ENCODE measurements around the gene YRDC.

The YRDC gene

DNA sequence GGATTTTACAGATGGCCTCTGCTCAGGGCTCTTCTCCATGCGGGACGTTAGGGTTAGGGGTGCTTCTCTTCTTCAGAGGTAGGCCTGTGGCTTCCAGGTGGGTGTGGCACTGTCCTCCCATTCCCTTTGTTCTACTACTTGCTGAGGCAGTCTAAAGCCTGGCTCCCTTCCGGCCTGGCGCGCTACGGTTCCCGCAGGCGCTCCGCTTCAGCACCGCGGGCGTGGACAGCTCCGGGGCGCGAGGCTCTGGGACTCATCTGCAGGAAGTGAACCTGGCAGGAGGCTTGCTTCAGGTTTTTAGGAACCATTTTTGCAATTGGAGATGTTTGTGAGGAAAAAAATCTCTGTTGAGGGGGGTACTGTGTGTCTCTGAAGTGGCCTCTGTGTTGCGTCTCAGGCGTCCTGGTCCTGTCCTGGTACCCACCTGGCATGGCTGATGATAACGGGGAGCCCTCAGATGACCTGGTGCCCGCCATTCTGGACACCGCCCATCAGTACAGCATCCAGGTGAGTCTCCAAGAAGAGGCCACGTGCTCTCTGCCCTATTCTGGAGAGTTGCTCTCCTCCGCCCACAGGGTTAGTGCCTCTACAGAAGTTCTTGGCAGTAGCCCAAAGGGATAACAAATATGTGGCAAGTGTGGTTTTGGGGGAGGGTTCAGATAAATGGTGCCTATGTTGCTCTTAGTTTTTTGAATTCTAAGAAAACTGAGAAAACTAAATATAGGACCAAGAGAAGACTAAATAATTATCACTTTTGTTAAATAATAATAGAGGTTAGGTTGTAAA lies 12.5 kb downstream of the YRDC start:
- peak overlapping the region; percentile 11 for H3K4me3 ChIP-seq (ENCODE audit: low read length)

DNA sequence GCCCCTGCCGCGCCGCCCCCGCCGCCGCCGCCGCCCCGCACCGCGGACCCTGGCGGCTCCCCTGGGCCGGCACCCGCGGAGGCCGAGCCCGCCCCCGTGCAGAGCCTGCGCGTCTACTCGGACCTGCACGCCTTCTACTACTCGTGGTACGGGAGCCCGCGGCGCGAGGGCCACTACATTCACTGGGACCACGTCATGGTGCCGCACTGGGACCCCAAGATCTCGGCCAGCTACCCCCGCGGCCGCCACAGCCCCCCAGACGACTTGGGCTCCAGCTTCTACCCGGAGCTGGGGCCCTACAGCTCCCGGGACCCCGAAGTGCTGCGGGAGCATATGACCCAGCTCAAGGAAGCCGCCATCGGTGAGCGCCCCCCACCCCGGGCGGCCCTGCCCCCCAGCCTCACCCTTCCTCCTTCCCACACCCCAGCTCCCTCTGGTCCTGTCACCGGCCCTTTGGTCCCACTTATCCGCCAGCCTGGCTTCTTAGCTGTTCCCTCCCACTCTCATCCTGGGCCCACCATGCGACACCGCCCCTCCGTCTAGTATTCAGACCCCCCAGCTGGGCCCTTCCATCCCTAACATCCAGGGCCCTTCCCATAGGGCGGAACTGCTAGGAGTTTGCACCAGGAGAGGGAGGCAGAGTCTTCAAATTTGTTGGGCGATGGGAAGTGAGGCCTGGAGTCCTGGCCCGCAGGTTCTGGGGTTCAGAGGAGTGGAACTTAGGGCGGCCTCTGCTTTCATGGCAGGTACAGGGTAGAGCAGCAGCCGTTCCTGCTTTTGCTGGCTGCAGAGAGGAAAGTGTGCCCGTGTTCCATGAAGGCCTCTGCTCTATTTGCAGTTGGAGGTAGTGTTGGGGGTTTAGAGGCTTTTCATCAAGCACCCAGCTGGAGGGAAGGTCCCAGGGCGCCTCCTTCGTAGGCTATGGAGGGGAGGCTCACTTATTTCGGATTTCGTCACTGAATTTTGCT lies 13.4 kb downstream of the YRDC start:
- Histone ChIP-seq H3K27ac (ENCODE audit: low read depth, low read length) (no peak overlapping the region), H3K9ac (ENCODE audit: low read length) (peak overlapping the region; percentile 56), H4K8ac (ENCODE audit: low read depth, low read length) (no peak overlapping the region), H4K5ac (ENCODE audit: low read length) (no peak overlapping the region), H3K4me2 (ENCODE audit: low read length) (peak overlapping the region; percentile 50), H3K56ac (ENCODE audit: low read length) (peak overlapping the region; percentile 60), H2BK5ac (ENCODE audit: low read length) (no peak overlapping the region), H3K36me3 (ENCODE audit: control insufficient read depth, insufficient read depth, low read length) (no peaks in the 10 kb centered on the region), H3K23ac (ENCODE audit: low read length) (no peak overlapping the region), H3K4me3 (ENCODE audit: low read length) (peak overlapping the region; percentile 11), H3K79me1 (ENCODE audit: low read length) (no peaks in the 10 kb centered on the region), H2BK15ac (replicated peaks; ENCODE audit: low read depth) (no peak overlapping the region), H3K79me2 (ENCODE audit: control insufficient read depth, insufficient read depth, low read length) (no peaks in the 10 kb centered on the region), H2AK5ac (ENCODE audit: low read length) (no peak overlapping the region), H3K27me3 (ENCODE audit: insufficient read depth, low read length, poor library complexity) (no peaks in the 10 kb centered on the region), H2BK120ac (ENCODE audit: low read depth, low read length) (no peak overlapping the region), H3K18ac (ENCODE audit: low read length) (no peak overlapping the region), H3K4me1 (ENCODE audit: control insufficient read depth, low read depth, low read length) (peaks cover 2% of the 10 kb centered on the region), H3K4ac (ENCODE audit: low read depth, low read length) (no peak overlapping the region)
- DNase-seq: peak; percentile 27
- WGBS (ENCODE audit: extremely low coverage, insufficient coverage, low lambda C conversion rate): no CpG with 5 or more reads among the region's 59 CpGs

More for the DNA sequence above, 12.5 kb downstream of the YRDC start:
- Histone ChIP-seq H4K5ac (ENCODE audit: low read length) (no peak overlapping the region), H3K27me3 (ENCODE audit: insufficient read depth, low read length, poor library complexity) (no peaks in the 10 kb centered on the region), H3K27ac (ENCODE audit: low read depth, low read length) (no peak overlapping the region), H3K4me2 (ENCODE audit: low read length) (peak overlapping the region; percentile 46), H3K56ac (ENCODE audit: low read length) (peak overlapping the region; percentile 49), H3K9ac (ENCODE audit: low read length) (peak overlapping the region; percentile 36), H3K23ac (ENCODE audit: low read length) (no peak overlapping the region), H2BK15ac (replicated peaks; ENCODE audit: low read depth) (no peak overlapping the region), H4K8ac (ENCODE audit: low read depth, low read length) (no peak overlapping the region), H3K4ac (ENCODE audit: low read depth, low read length) (no peak overlapping the region), H3K36me3 (ENCODE audit: control insufficient read depth, insufficient read depth, low read length) (peaks cover 2% of the 10 kb centered on the region), H3K79me2 (ENCODE audit: control insufficient read depth, insufficient read depth, low read length) (no peaks in the 10 kb centered on the region), H2AK5ac (ENCODE audit: low read length) (no peak overlapping the region), H3K4me1 (ENCODE audit: control insufficient read depth, low read depth, low read length) (peaks cover 2% of the 10 kb centered on the region), H2BK120ac (ENCODE audit: low read depth, low read length) (no peak overlapping the region), H3K18ac (ENCODE audit: low read length) (no peak overlapping the region), H3K79me1 (ENCODE audit: low read length) (no peaks in the 10 kb centered on the region), H2BK5ac (ENCODE audit: low read length) (no peak overlapping the region)
- peak; percentile 87 for DNase-seq
- WGBS (ENCODE audit: extremely low coverage, insufficient coverage, low lambda C conversion rate): no CpG with 5 or more reads among the region's 22 CpGs

DNA sequence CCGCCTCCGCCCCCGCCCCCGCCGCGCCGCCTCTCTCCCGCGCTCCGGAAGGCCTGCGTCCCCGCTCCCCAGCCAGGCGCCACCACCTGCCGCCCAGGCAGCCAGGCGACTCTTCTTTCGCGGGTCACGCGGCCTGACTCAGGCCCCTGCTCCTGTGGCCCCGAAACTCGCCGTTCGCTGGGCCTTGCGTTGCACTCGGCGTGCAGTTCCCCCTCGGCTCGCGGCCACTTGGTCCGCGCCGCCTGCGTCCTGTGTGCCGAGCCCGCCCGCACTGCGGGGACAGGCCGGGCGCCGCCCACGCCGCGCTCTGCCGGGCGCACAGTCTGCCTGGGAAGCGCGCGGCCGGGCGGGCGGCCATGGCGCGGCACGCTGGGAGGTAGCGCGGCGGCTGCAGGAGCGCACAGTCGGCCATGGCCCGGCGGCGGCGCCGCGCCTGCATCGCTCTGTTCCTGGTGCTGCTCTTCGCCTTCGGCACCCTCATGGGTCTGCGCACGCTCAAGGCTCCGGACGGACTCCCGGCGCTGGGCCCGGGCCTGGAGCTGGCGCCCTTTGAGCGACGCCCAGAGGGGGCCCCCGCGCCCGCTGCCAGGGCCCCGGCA lies 14.1 kb downstream of the YRDC start, which contains the start of gene MANEAL:
Gene MANEAL (plus strand): TSS at position 75 of the 599 bp plus-strand sequence. CDS start 336 bp downstream, at position 411.
- H3K27ac ChIP-seq (ENCODE audit: low read depth, low read length): no peak within 1 kb of the TSS
- WGBS (ENCODE audit: extremely low coverage, insufficient coverage, low lambda C conversion rate): no CpG with 5 or more reads among the region's 82 CpGs
- peak; percentile 59 for DNase-seq

DNA sequence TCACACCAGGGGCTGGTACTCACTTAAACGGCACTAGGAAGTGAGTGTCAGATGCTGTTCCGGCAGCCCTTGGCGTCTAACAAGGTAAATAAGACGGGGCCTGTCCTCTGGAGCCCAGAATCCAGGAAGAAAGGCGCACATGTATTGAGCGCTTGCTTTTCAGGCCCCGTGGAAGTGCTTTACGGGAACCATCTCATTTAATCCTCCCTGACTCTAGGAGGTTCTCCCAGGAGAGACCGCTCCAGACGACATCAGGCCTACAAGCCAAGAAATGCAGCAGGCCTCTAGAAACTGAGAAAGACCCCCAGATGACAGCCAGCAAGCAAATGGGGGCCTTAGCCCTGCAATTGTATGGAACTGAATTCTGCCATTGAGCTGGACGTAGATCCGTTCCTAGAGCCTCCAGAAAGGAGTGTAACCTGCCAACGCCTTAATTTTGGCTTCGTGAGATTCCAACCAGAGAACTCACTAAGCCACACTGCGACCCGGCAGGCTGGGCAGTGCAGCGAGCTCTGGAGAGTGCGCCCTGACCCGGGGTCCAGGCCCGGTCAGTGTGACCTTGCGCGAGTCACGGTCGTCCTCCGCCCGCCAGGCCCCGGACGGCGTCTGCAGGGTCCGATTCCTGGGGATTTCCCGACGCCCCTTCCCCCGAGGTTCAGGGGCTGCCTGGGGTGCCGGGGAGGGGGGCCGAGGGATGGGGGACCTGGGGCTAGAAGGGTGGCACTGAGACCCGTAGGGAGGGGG lies 14.9 kb downstream of the YRDC start:
- H3K4me2 ChIP-seq (ENCODE audit: low read length): no peak overlapping the region
- no peaks in the 10 kb centered on the region for H3K27me3 ChIP-seq (ENCODE audit: insufficient read depth, low read length, poor library complexity)
- no peak overlapping the region for H3K23ac ChIP-seq (ENCODE audit: low read length)
- no CpG with 5 or more reads among the region's 36 CpGs for WGBS (ENCODE audit: extremely low coverage, insufficient coverage, low lambda C conversion rate)
- H3K79me2 ChIP-seq (ENCODE audit: control insufficient read depth, insufficient read depth, low read length): no peaks in the 10 kb centered on the region
- no peak overlapping the region for H4K5ac ChIP-seq (ENCODE audit: low read length)
- no peak for DNase-seq
- no peaks in the 10 kb centered on the region for H3K36me3 ChIP-seq (ENCODE audit: control insufficient read depth, insufficient read depth, low read length)
- no peak overlapping the region for H2BK15ac ChIP-seq (replicated peaks; ENCODE audit: low read depth)
- H2BK5ac ChIP-seq (ENCODE audit: low read length): no peak overlapping the region
- H3K79me1 ChIP-seq (ENCODE audit: low read length): no peaks in the 10 kb centered on the region
- no peak overlapping the region for H3K4me3 ChIP-seq (ENCODE audit: low read length)
- no peak overlapping the region for H2BK120ac ChIP-seq (ENCODE audit: low read depth, low read length)
- no peak overlapping the region for H3K27ac ChIP-seq (ENCODE audit: low read depth, low read length)
- H3K4ac ChIP-seq (ENCODE audit: low read depth, low read length): no peak overlapping the region
- no peak overlapping the region for H2AK5ac ChIP-seq (ENCODE audit: low read length)
- H3K18ac ChIP-seq (ENCODE audit: low read length): no peak overlapping the region
- H3K9ac ChIP-seq (ENCODE audit: low read length): no peak overlapping the region
- no peak overlapping the region for H4K8ac ChIP-seq (ENCODE audit: low read depth, low read length)
- H3K4me1 ChIP-seq (ENCODE audit: control insufficient read depth, low read depth, low read length): peaks cover 2% of the 10 kb centered on the region
- no peak overlapping the region for H3K56ac ChIP-seq (ENCODE audit: low read length)

More for the DNA sequence above, 14.1 kb downstream of the YRDC start, which contains the start of gene MANEAL:
- Histone ChIP-seq H3K79me2 (ENCODE audit: control insufficient read depth, insufficient read depth, low read length) (no peaks in the 10 kb centered on the region), H3K4me3 (ENCODE audit: low read length) (peak within 1 kb of the TSS; percentile 53), H3K4me2 (ENCODE audit: low read length) (peak within 1 kb of the TSS; percentile 84), H2AK5ac (ENCODE audit: low read length) (no peak within 1 kb of the TSS), H2BK15ac (replicated peaks; ENCODE audit: low read depth) (no peak within 1 kb of the TSS), H3K18ac (ENCODE audit: low read length) (no peak within 1 kb of the TSS), H3K27me3 (ENCODE audit: insufficient read depth, low read length, poor library complexity) (no peaks in the 10 kb centered on the region), H4K5ac (ENCODE audit: low read length) (no peak within 1 kb of the TSS), H3K4ac (ENCODE audit: low read depth, low read length) (no peak within 1 kb of the TSS), H2BK5ac (ENCODE audit: low read length) (no peak within 1 kb of the TSS), H3K23ac (ENCODE audit: low read length) (no peak within 1 kb of the TSS), H2BK120ac (ENCODE audit: low read depth, low read length) (no peak within 1 kb of the TSS), H3K9ac (ENCODE audit: low read length) (peak within 1 kb of the TSS; percentile 76), H4K8ac (ENCODE audit: low read depth, low read length) (no peak within 1 kb of the TSS), H3K4me1 (ENCODE audit: control insufficient read depth, low read depth, low read length) (peaks cover 2% of the 10 kb centered on the region), H3K56ac (ENCODE audit: low read length) (peak within 1 kb of the TSS; percentile 87), H3K36me3 (ENCODE audit: control insufficient read depth, insufficient read depth, low read length) (no peaks in the 10 kb centered on the region), H3K79me1 (ENCODE audit: low read length) (no peaks in the 10 kb centered on the region)

DNA sequence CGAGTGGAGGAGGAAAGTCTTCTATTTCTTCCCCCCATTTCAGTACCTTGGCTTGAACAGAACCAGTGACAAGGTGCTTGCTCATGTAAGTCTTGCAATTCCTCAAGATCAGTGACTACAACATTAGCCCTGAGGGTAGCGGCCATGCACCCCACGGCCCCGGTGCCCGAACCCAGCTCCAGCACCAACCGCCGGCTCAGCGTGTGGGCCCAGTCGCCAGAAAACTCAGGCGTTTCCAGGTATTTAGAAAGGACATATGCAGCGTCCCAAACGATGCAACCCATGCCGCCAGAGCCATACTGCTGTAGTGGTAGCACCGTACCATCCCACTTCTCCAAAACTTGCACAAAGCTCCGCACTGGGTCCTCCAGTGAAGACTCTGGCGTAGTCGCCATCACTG lies 25.5 kb downstream of the YRDC start:
- no peak overlapping the region for H3K9ac ChIP-seq (ENCODE audit: low read length)
- H3K4me1 ChIP-seq (ENCODE audit: control insufficient read depth, low read depth, low read length): no peaks in the 10 kb centered on the region
- H2BK120ac ChIP-seq (ENCODE audit: low read depth, low read length): no peak overlapping the region
- H3K79me1 ChIP-seq (ENCODE audit: low read length): no peaks in the 10 kb centered on the region
- DNase-seq: no peak
- no peak overlapping the region for H3K4ac ChIP-seq (ENCODE audit: low read depth, low read length)
- no peak overlapping the region for H3K4me2 ChIP-seq (ENCODE audit: low read length)
- H3K4me3 ChIP-seq (ENCODE audit: low read length): no peak overlapping the region
- H3K18ac ChIP-seq (ENCODE audit: low read length): no peak overlapping the region
- no peak overlapping the region for H2BK5ac ChIP-seq (ENCODE audit: low read length)
- H4K5ac ChIP-seq (ENCODE audit: low read length): no peak overlapping the region
- no peaks in the 10 kb centered on the region for H3K79me2 ChIP-seq (ENCODE audit: control insufficient read depth, insufficient read depth, low read length)
- H4K8ac ChIP-seq (ENCODE audit: low read depth, low read length): no peak overlapping the region
- no peaks in the 10 kb centered on the region for H3K36me3 ChIP-seq (ENCODE audit: control insufficient read depth, insufficient read depth, low read length)
- no peak overlapping the region for H2BK15ac ChIP-seq (replicated peaks; ENCODE audit: low read depth)
- no peak overlapping the region for H3K23ac ChIP-seq (ENCODE audit: low read length)
- no peak overlapping the region for H2AK5ac ChIP-seq (ENCODE audit: low read length)
- H3K27ac ChIP-seq (ENCODE audit: low read depth, low read length): no peak overlapping the region
- H3K27me3 ChIP-seq (ENCODE audit: insufficient read depth, low read length, poor library complexity): no peaks in the 10 kb centered on the region
- H3K56ac ChIP-seq (ENCODE audit: low read length): no peak overlapping the region
- no CpG with 5 or more reads among the region's 17 CpGs for WGBS (ENCODE audit: extremely low coverage, insufficient coverage, low lambda C conversion rate)
